GM20000 (cell line): Measurements from ENCODE around the gene NRP1.

ENCODE experiments used
- DNase-seq: peaks from one replicate; pipeline ENCODE4 v3.0.0; 2012; ENCODE audit warnings: low spot score
- TF ChIP-seq, protein P1 (sequence below): IDR thresholded peaks from 2 replicates; pipeline ENCODE4 v1.5.1; 2012; ENCODE audit warnings: mild to moderate bottlenecking, control low read depth; ENCODE audit errors: extremely low read depth, missing control alignments

Gene NRP1

GRCh38 chr10:33174674-33175434, 159.6 kb downstream of the NRP1 start:
- no peak for DNase-seq
- TF ChIP-seq, protein P1, sequence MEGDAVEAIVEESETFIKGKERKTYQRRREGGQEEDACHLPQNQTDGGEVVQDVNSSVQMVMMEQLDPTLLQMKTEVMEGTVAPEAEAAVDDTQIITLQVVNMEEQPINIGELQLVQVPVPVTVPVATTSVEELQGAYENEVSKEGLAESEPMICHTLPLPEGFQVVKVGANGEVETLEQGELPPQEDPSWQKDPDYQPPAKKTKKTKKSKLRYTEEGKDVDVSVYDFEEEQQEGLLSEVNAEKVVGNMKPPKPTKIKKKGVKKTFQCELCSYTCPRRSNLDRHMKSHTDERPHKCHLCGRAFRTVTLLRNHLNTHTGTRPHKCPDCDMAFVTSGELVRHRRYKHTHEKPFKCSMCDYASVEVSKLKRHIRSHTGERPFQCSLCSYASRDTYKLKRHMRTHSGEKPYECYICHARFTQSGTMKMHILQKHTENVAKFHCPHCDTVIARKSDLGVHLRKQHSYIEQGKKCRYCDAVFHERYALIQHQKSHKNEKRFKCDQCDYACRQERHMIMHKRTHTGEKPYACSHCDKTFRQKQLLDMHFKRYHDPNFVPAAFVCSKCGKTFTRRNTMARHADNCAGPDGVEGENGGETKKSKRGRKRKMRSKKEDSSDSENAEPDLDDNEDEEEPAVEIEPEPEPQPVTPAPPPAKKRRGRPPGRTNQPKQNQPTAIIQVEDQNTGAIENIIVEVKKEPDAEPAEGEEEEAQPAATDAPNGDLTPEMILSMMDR: no peak

DNA sequence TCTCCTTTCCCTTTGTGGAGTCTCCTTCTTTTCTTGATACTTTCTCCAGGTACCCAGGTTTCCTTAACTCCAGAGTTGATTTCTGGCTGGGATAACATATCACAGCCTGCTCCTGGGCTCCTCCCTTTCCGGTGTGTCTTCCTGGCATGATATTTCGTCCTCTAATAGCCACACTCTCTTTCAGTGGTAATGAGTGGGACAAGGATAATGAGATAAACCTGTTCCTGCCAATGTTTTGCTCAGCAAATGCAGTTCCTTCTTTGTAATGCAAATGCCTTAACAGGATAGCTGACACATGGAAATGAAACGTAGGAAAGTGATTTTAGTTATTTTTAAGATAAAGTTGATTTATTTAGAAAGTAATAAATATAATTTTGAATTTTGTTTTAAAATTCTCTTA, 168.6 kb downstream of the NRP1 start:
- TF ChIP-seq, protein P1: no peak
- DNase-seq: no peak

- DNase-seq: no peak
- TF ChIP-seq, protein P1: no peak
Measured at GRCh38 chr10:33164060-33164709, 170.3 kb downstream of the NRP1 start.

- no peak for DNase-seq
- TF ChIP-seq, protein P1: no peak
Measured at GRCh38 chr10:33162248-33162575, 172.3 kb downstream of the NRP1 start.

GRCh38 chr10:33161550-33162247, 172.8 kb downstream of the NRP1 start:
- no peak for DNase-seq
- TF ChIP-seq, protein P1: no peak

GRCh38 chr10:33160151-33160550, 174.3 kb downstream of the NRP1 start:
- TF ChIP-seq, protein P1: no peak
- no peak for DNase-seq

DNA sequence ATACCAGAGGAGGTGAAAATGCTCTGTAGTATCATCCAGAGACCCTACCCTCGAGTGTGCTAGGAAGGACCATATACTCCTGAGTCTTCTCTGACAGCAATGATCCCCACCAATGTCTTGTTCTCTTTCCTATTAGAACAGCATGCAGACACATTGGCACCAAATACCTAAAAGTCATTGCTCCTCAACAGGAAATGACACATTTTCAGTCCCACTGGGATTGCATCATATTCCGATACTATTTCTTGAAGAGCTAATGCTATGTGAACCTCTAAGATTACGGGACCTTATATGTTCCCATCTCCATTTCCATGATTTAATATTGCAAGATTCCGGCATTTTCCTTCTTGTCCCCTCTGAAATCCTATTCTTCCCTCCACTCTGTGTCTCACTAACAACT, 177.4 kb downstream of the NRP1 start:
- DNase-seq: no peak

More for the DNA sequence above, 177.4 kb downstream of the NRP1 start:
- TF ChIP-seq, protein P1: no peak
